GM23248 (cell line): ENCODE results near the gene ZMYM2.

Experiments
- EZH2 ChIP-seq: fragments of 200-600 bp; sonication (generic); IDR thresholded peaks from 2 replicates; pipeline ENCODE4 v1.6.1; 2018; ENCODE audit warnings: antibody characterized with exemption, mild to moderate bottlenecking; ENCODE audit not compliant: insufficient read depth, poor library complexity, severe bottlenecking
- EZH2phosphoT487 ChIP-seq: fragments of 200-600 bp; sonication (generic); IDR thresholded peaks from 2 replicates; pipeline ENCODE4 v1.6.1; 2018; ENCODE audit warnings: antibody characterized with exemption, moderate library complexity, mild to moderate bottlenecking, low read depth; ENCODE audit not compliant: insufficient read depth

- TF ChIP-seq EZH2: no peak
- no peak for TF ChIP-seq EZH2phosphoT487
Observed at GRCh38 chr13:20006206-20006605, 47.7 kb downstream of the ZMYM2 start.
